HepG2 (cell line): ENCODE measurements around the gene RNPEPL1. TPM values are rescaled to one million over a fixed set of nuclear protein-coding genes. Genes with fewer than 3 reads are reported as not detected.

ENCODE experiments used
- ARNTL ChIP-seq: sonication (generic); formaldehyde crosslinking; IDR thresholded peaks from 2 replicates; pipeline ENCODE4 v1.4.0; 2020; ENCODE audit warnings: mild to moderate bottlenecking, missing genetic modification reagents
- ASH2L ChIP-seq: fragments of 300-600, 200-600 bp; sonication (generic); IDR thresholded peaks from 2 replicates; pipeline ENCODE4 v1.7.0; 2017; ENCODE audit warnings: low read depth, mild to moderate bottlenecking, moderate library complexity, mixed read lengths, low read length; ENCODE audit not compliant: insufficient read length
- CEBPG ChIP-seq: IDR thresholded peaks from 2 replicates; pipeline ENCODE4 v1.6.1; 2016
- ESRRA ChIP-seq: sonication (generic); formaldehyde crosslinking; IDR thresholded peaks from 2 replicates; pipeline ENCODE4 v1.5.1; 2020; ENCODE audit warnings: mild to moderate bottlenecking, low read depth, missing genetic modification reagents
- FOSL2 ChIP-seq: sonication (generic); formaldehyde crosslinking; IDR thresholded peaks from 2 replicates; pipeline ENCODE4 v1.4.0; 2020; ENCODE audit warnings: missing genetic modification reagents
- FOXJ3 ChIP-seq: sonication (generic); formaldehyde crosslinking; IDR thresholded peaks from 2 replicates; pipeline ENCODE4 v1.4.0; 2020; ENCODE audit warnings: missing genetic modification reagents, mild to moderate bottlenecking, borderline replicate concordance
- GABPB1 ChIP-seq: IDR thresholded peaks from 2 replicates; pipeline ENCODE4 v1.6.1; 2016; ENCODE audit warnings: mild to moderate bottlenecking, missing genetic modification reagents, moderate library complexity, missing compliant biosample characterization
- KDM2A ChIP-seq: sonication (generic); formaldehyde crosslinking; IDR thresholded peaks from 2 replicates; pipeline ENCODE4 v1.4.0; 2020; ENCODE audit warnings: low read depth, missing genetic modification reagents, borderline replicate concordance
- MEF2D ChIP-seq: sonication (generic); formaldehyde crosslinking; IDR thresholded peaks from 2 replicates; pipeline ENCODE4 v1.5.1; 2020; ENCODE audit warnings: mild to moderate bottlenecking, missing genetic modification reagents
- POLR2A ChIP-seq, 2 experiments: IDR thresholded peaks; 2 replicates each; pipeline ENCODE4 v1.6.1; 2011; ENCODE audit warnings: low read depth in 2 of 2, low read length in 2 of 2, mild to moderate bottlenecking in 1 of 2, moderate library complexity in 1 of 2; ENCODE audit not compliant: insufficient read depth in 1 of 2
- SALL1 ChIP-seq: sonication (generic); formaldehyde crosslinking; IDR thresholded peaks from 2 replicates; pipeline ENCODE4 v1.8.0; 2022; ENCODE audit warnings: mild to moderate bottlenecking, missing genetic modification reagents
- SNAPC2 ChIP-seq: sonication (generic); formaldehyde crosslinking; IDR thresholded peaks from 2 replicates; pipeline ENCODE4 v1.8.1; 2022; ENCODE audit warnings: mild to moderate bottlenecking, missing genetic modification reagents
- SPEN ChIP-seq: sonication (generic); formaldehyde crosslinking; IDR thresholded peaks from 2 replicates; pipeline ENCODE4 v1.5.1; 2020; ENCODE audit warnings: low read depth, mild to moderate bottlenecking, missing genetic modification reagents
- TEAD3 ChIP-seq: optimal IDR thresholded peaks from 2 replicates; pipeline ENCODE3; 2016; ENCODE audit warnings: borderline replicate concordance
- ZBTB44 ChIP-seq: sonication (generic); formaldehyde crosslinking; IDR thresholded peaks from 2 replicates; pipeline ENCODE4 v1.4.0; 2020; ENCODE audit warnings: missing genetic modification reagents
- ZNF124 ChIP-seq: sonication (generic); formaldehyde crosslinking; IDR thresholded peaks from 2 replicates; pipeline ENCODE4 v1.4.0; 2020; ENCODE audit warnings: missing genetic modification reagents
- ZNF431 ChIP-seq: sonication (generic); formaldehyde crosslinking; IDR thresholded peaks from 2 replicates; pipeline ENCODE4 v1.9.0; 2022; ENCODE audit warnings: missing genetic modification reagents, low read depth, mild to moderate bottlenecking, borderline replicate concordance
- ZNF441 ChIP-seq: sonication (generic); formaldehyde crosslinking; IDR thresholded peaks from 2 replicates; pipeline ENCODE4 v1.7.0; 2021; ENCODE audit warnings: missing genetic modification reagents, borderline replicate concordance
- ZNF619 ChIP-seq: sonication (generic); formaldehyde crosslinking; IDR thresholded peaks from 2 replicates; pipeline ENCODE4 v1.4.0; 2020; ENCODE audit warnings: mild to moderate bottlenecking, missing genetic modification reagents
- ZNF816 ChIP-seq: sonication (generic); formaldehyde crosslinking; IDR thresholded peaks from 2 replicates; pipeline ENCODE4 v1.8.0; 2022; ENCODE audit warnings: missing genetic modification reagents, mild to moderate bottlenecking, borderline replicate concordance
- polyA plus RNA-seq, 8 experiments: library from polyadenylated mRNA; depleted of rRNA in 3 of 8; stranded (reverse) in 7 of 8; unstranded in 1 of 8; fragments of >200 nt; fragmentation: Illumina TruSeq in 4 of 8; extraction: Trizol in 4 of 8; gene quantifications; 2 replicates each; pipeline versions ENCODE4 v1.2.1 to v1.2.3, GENCODE V29; 2011 to 2016; ENCODE audit warnings: low read depth in 4 of 8, missing spikeins in 1 of 8, mixed read lengths in 1 of 8; ENCODE audit not compliant: insufficient read depth in 1 of 8
- total RNA-seq, 5 experiments: library from RNA; depleted of rRNA; stranded (reverse); fragments of >200 nt; fragmentation: Illumina TruSeq; extraction: Trizol; gene quantifications; 2 replicates each; pipeline ENCODE4 v1.2.3, GENCODE V29; 2016; ENCODE audit warnings: low read depth in 1 of 5
- TF ChIP-seq, protein P1 (sequence below): IDR thresholded peaks from 2 replicates; pipeline ENCODE4 v1.6.1; 2016; ENCODE audit warnings: low read depth, borderline replicate concordance
- TF ChIP-seq, protein P2 (sequence below): sonication (generic); formaldehyde crosslinking; IDR thresholded peaks from 2 replicates; pipeline ENCODE4 v1.5.1; 2020; ENCODE audit warnings: mild to moderate bottlenecking, missing genetic modification reagents, moderate library complexity

RNPEPL1 gene
- total and polyA plus RNA-seq, 2 of the 13 experiments (the other 11 are each of a cell fraction or from before 2014, with no cell fraction given), result 13.0 to 18.0 TPM

DNA sequence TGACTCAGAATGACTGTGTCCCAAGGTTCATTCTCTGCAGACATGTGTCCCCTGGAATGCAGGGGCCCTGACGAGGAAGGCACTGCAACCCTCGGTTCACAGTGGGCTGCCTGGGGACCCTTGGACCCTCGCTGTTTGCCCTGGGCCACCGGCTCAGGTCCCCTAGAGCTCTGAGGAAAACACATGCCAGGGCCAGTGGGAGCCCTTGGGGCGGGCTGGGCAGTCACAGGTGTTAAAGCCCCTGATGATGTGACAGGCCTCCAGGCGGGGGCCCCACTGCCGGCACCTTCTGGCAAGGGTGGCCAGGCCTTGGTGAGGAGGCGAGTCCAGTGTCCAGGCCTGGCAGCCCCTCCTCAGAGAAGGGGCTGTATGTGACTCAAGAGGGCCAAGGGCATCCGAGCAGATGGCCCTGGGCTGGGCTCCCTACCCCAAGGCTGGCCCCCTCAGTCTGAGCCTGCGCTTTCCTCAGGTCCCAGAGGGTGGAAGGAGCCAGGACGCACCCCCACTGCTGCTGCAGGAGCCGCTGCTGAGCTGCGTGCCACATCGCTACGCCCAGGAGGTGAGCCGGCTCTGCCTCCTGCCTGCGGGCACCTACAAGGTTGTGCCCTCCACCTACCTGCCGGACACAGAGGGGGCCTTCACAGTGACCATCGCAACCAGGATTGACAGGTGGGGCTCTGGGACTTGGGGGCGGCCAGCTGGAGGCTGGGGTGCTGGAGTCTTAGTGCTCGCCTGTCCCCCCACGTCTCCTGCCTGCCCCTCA, 29.3 kb downstream of the RNPEPL1 start (continued):
- TF ChIP-seq TEAD3 (CRISPR knock-in tag) (peak; percentile 99), CEBPG (CRISPR knock-in tag) (peak; percentile 17; the same call in 1 of the 2 replicates), SALL1 (peak; percentile 90), MEF2D (CRISPR knock-in tag) (peak; percentile 39; the same call in 1 of the 2 replicates), POLR2A (IDR thresholded peaks at IDR 0.05; ENCODE audit: insufficient read depth in 1 of 2, low read depth in 2 of 2, low read length in 2 of 2) (peak in 1 of 2 experiments; percentile 48; a peak in 2 of 4 replicates), FOXJ3 (CRISPR knock-in tag) (peak; percentile 30; the same call in 1 of the 2 replicates), FOSL2 (peak; percentile 35; the same call in 1 of the 2 replicates), SPEN (CRISPR knock-in tag) (0 out of 2 replicates have a peak, but pooled peaks have one; percentile 52), ARNTL (CRISPR knock-in tag) (0 out of 2 replicates have a peak, but pooled peaks have one; percentile 52), GABPB1 (peak; percentile 44), KDM2A (CRISPR knock-in tag) (peak; percentile 24; the same call in 1 of the 2 replicates), ASH2L (peak; percentile 84), SNAPC2 (CRISPR knock-in tag) (peak; percentile 40; the same call in 1 of the 2 replicates), ZNF619 (CRISPR knock-in tag) (no peak), ZNF441 (CRISPR knock-in tag) (peak; percentile 26; the same call in 1 of the 2 replicates), ZBTB44 (CRISPR knock-in tag) (no peak), ESRRA (peak; percentile 71; the same call in 1 of the 2 replicates), ZNF124 (CRISPR knock-in tag) (peak; percentile 56; the same call in 1 of the 2 replicates), ZNF431 (CRISPR knock-in tag) (peak; percentile 83), ZNF816 (no peak)
- TF ChIP-seq, protein P1, sequence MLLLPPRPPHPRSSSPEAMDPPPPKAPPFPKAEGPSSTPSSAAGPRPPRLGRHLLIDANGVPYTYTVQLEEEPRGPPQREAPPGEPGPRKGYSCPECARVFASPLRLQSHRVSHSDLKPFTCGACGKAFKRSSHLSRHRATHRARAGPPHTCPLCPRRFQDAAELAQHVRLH (CRISPR knock-in tag), result peak; percentile 53; the same call in 1 of the 2 replicates
- TF ChIP-seq, protein P2, sequence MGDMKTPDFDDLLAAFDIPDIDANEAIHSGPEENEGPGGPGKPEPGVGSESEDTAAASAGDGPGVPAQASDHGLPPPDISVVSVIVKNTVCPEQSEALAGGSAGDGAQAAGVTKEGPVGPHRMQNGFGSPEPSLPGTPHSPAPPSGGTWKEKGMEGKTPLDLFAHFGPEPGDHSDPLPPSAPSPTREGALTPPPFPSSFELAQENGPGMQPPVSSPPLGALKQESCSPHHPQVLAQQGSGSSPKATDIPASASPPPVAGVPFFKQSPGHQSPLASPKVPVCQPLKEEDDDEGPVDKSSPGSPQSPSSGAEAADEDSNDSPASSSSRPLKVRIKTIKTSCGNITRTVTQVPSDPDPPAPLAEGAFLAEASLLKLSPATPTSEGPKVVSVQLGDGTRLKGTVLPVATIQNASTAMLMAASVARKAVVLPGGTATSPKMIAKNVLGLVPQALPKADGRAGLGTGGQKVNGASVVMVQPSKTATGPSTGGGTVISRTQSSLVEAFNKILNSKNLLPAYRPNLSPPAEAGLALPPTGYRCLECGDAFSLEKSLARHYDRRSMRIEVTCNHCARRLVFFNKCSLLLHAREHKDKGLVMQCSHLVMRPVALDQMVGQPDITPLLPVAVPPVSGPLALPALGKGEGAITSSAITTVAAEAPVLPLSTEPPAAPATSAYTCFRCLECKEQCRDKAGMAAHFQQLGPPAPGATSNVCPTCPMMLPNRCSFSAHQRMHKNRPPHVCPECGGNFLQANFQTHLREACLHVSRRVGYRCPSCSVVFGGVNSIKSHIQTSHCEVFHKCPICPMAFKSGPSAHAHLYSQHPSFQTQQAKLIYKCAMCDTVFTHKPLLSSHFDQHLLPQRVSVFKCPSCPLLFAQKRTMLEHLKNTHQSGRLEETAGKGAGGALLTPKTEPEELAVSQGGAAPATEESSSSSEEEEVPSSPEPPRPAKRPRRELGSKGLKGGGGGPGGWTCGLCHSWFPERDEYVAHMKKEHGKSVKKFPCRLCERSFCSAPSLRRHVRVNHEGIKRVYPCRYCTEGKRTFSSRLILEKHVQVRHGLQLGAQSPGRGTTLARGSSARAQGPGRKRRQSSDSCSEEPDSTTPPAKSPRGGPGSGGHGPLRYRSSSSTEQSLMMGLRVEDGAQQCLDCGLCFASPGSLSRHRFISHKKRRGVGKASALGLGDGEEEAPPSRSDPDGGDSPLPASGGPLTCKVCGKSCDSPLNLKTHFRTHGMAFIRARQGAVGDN, result peak; percentile 98
